GM12865 (cell line): ENCODE results near the gene UBE2G2.

Source experiments
- DNase-seq: peaks from one replicate; pipeline ENCODE4 v3.0.0; 2010; ENCODE audit warnings: low read depth
- H3K4me3 ChIP-seq: 2 replicates; pipeline ENCODE4 v1.5.1; 2011; ENCODE audit warnings: mild to moderate bottlenecking, low read depth, low read length, control low read depth
- TF ChIP-seq, protein P1 (sequence below): IDR thresholded peaks from 2 replicates; pipeline ENCODE4 v1.5.1; 2011; ENCODE audit warnings: low read length, control low read depth, low read depth, inconsistent platforms; ENCODE audit not compliant: insufficient read depth; ENCODE audit errors: missing control alignments

The UBE2G2 gene

GRCh38 chr21:44727321-44727720, 74.3 kb downstream of the UBE2G2 start:
- H3K4me3 ChIP-seq: no peak overlapping the region
- TF ChIP-seq, protein P1, sequence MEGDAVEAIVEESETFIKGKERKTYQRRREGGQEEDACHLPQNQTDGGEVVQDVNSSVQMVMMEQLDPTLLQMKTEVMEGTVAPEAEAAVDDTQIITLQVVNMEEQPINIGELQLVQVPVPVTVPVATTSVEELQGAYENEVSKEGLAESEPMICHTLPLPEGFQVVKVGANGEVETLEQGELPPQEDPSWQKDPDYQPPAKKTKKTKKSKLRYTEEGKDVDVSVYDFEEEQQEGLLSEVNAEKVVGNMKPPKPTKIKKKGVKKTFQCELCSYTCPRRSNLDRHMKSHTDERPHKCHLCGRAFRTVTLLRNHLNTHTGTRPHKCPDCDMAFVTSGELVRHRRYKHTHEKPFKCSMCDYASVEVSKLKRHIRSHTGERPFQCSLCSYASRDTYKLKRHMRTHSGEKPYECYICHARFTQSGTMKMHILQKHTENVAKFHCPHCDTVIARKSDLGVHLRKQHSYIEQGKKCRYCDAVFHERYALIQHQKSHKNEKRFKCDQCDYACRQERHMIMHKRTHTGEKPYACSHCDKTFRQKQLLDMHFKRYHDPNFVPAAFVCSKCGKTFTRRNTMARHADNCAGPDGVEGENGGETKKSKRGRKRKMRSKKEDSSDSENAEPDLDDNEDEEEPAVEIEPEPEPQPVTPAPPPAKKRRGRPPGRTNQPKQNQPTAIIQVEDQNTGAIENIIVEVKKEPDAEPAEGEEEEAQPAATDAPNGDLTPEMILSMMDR: no peak
- DNase-seq: no peak

- no peak overlapping the region for H3K4me3 ChIP-seq
- DNase-seq: no peak
- TF ChIP-seq, protein P1: no peak
Measured at GRCh38 chr21:44726826-44727225, 74.8 kb downstream of the UBE2G2 start.

- H3K4me3 ChIP-seq: no peak overlapping the region
- TF ChIP-seq, protein P1: no peak
- DNase-seq: no peak
Measured at GRCh38 chr21:44724926-44725325, 76.7 kb downstream of the UBE2G2 start.

DNA sequence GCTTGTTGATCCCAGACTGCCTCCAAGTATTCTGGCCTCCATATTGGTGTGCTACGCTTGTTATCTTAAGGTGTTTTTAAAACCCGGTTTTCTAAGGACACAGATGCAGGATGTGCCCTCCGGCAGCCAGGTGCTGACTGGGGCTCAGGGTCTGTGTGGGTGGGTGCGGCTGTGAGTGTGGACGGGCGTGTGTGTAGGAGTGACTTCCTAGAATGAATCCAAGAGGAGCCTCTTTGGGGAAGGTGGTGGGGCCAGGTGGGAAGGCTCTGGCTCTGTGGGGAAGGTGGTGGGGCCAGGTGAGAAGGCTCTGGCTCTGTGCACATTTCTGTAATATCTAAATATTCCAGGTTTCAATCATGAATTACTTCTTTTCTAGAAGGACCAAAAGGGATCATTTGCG, 77.4 kb downstream of the UBE2G2 start:
- H3K4me3 ChIP-seq: no peak overlapping the region
- no peak for DNase-seq
- TF ChIP-seq, protein P1: no peak

- no peak for DNase-seq
- TF ChIP-seq, protein P1: no peak
- no peak overlapping the region for H3K4me3 ChIP-seq
Measured at GRCh38 chr21:44723177-44724131, 78.2 kb downstream of the UBE2G2 start.

- TF ChIP-seq, protein P1: no peak
- H3K4me3 ChIP-seq: no peak overlapping the region
Measured at GRCh38 chr21:44722731-44723130, 78.9 kb downstream of the UBE2G2 start.

More at GRCh38 chr21:44722731-44723130, 78.9 kb downstream of the UBE2G2 start:
- DNase-seq: no peak
